Measurements from ENCODE around the gene TMEM214. TPM values are rescaled to one million over a fixed set of nuclear protein-coding genes. Genes with fewer than 3 reads are reported as not detected.

Gene TMEM214
- total and polyA plus RNA-seq, 2 of the 8 experiments (the other 6 are each of a cell fraction or from before 2014, with no cell fraction given), result 49.7 to 71.0 TPM

GRCh38 chr2:27085673-27086089 lies 52.9 kb downstream of the TMEM214 start:
- Histone ChIP-seq H3K23ac (ENCODE audit: insufficient read length) (no peak overlapping the region), H3K14ac (ENCODE audit: insufficient read length) (no peak overlapping the region), H3K27ac (ENCODE audit: low read depth, low read length) (no peak overlapping the region), H4K8ac (ENCODE audit: extremely low read depth, insufficient read depth, low read length) (peak overlapping the region; percentile 85), H2BK15ac (ENCODE audit: low read length) (no peak overlapping the region), H4K5ac (ENCODE audit: insufficient read length, low read depth, low read length) (no peak overlapping the region), H2AFZ (ENCODE audit: low read length) (peak overlapping the region; percentile 25; the same call in 1 of the 2 replicates), H3K79me1 (ENCODE audit: low read depth, low read length) (no peaks in the 10 kb centered on the region), H3K4me2 (ENCODE audit: insufficient read depth in 1 of 2, low read depth in 2 of 2, low read length in 2 of 2) (peak overlapping the region; percentile 70 to 84), H3K36me3 (ENCODE audit: control insufficient read depth in 2 of 4, insufficient read depth in 4 of 4, low read length in 3 of 4) (no peaks in the 10 kb centered on the region), H3K4ac (replicated peaks; ENCODE audit: insufficient read length, low read depth, low read length) (no peak overlapping the region), H4K20me1 (replicated peaks in 1 of 2; ENCODE audit: control insufficient read depth in 1 of 2, insufficient read depth in 2 of 2, low read length in 2 of 2) (peaks cover 0 to 1% of the 10 kb centered on the region in 2 experiments), H2BK120ac (replicated peaks; ENCODE audit: low read depth, low read length) (no peak overlapping the region), H3K4me3 (ENCODE audit: extremely low read depth in 1 of 4, insufficient read depth in 2 of 4, low read depth in 3 of 4, low read length in 4 of 4) (peak overlapping the region; percentile 44 to 75 (median 57)), H3K56ac (replicated peaks; ENCODE audit: insufficient read length, low read depth, low read length) (peak overlapping the region; percentile 32), H3K27me3 (replicated peaks in 1 of 4; ENCODE audit: control insufficient read depth in 3 of 4, extremely low read depth in 1 of 4, insufficient read depth in 3 of 4, low read length in 3 of 4) (peaks cover 0 to 9% (median 4%) of the 10 kb centered on the region in 4 experiments; a peak in 2 of 7 replicates), H2BK12ac (ENCODE audit: low read depth, low read length) (no peak overlapping the region), H2BK5ac (ENCODE audit: low read depth, low read length) (no peak overlapping the region), H2BK20ac (ENCODE audit: low read length) (0 out of 2 replicates have a peak overlapping the region, but pooled peaks have one; percentile 72), H3K4me1 (replicated peaks in 1 of 4; ENCODE audit: control insufficient read depth in 3 of 4, insufficient read depth in 4 of 4, low read length in 3 of 4) (peaks cover 4 to 26% (median 8%) of the 10 kb centered on the region in 4 experiments; a peak in 6 of 7 replicates), H2AK5ac (ENCODE audit: low read depth, low read length) (no peak overlapping the region), H3K18ac (ENCODE audit: extremely low read depth, low read length) (peak overlapping the region; percentile 87), H3K79me2 (ENCODE audit: control insufficient read depth in 1 of 2, insufficient read depth in 2 of 2, low read length in 2 of 2) (no peaks in the 10 kb centered on the region), H3K23me2 (ENCODE audit: low read depth, low read length) (peaks cover 13% of the 10 kb centered on the region; the same call in 1 of the 2 replicates), H3K9ac (replicated peaks in 1 of 4; ENCODE audit: extremely low read depth in 1 of 4, low read depth in 3 of 4, low read length in 3 of 4) (peak overlapping the region in 3 of 4 experiments; percentile 20 to 50 (median 38); a peak in 5 of 7 replicates), H3K9me3 (ENCODE audit: insufficient read depth in 2 of 2, low read depth in 1 of 2, low read length in 1 of 2) (no peaks in the 10 kb centered on the region), H4K91ac (replicated peaks; ENCODE audit: insufficient read length, low read length) (peak overlapping the region; percentile 29)
- ChIA-PET CTCF (ENCODE audit: partially characterized antibody) (interaction anchor here (0.8 to 16.5 kb wide), 10 partner anchors 9 to 206 kb away, joined by 3 to 160 read pairs (median 4); partner anchors contain the start of genes AGBL5 and PREB), POLR2A (ENCODE audit: partially characterized antibody) (interaction anchor here (0.6 to 5.9 kb wide), 5 partner anchors 13 to 126 kb away, joined by 3 to 63 read pairs (median 19); partner anchors contain the start of genes AGBL5, ATRAID, OST4 and SLC5A6)
- FAIRE-seq, result no peak
- peak in 1 of 2 experiments; percentile 67 for DNase-seq (ENCODE audit: low read depth in 1 of 2, low spot score in 2 of 2)
- WGBS, 2 experiments (ENCODE audit: extremely low coverage in 1 of 2, insufficient coverage in 1 of 2, insufficient read length in 1 of 2, insufficient replicate concordance in 2 of 2, low coverage in 1 of 2, low lambda C conversion rate in 2 of 2, missing lambda C conversion rate in 1 of 2), result 3% methylated on average over 38 of the region's 38 CpGs; no CpG with 5 or more reads in 1 of the 2 experiments
- no peak for TF ChIP-seq CHD2 (IDR thresholded peaks at IDR 0.05; ENCODE audit: low read length)
- TF ChIP-seq FOSL1 (IDR thresholded peaks at IDR 0.05; ENCODE audit: insufficient read depth, low read depth, low read length), result no peak
- 0 out of 2 replicates have a peak, but pooled peaks have one; percentile 1 for TF ChIP-seq TAF1 (IDR thresholded peaks at IDR 0.05; ENCODE audit: low read depth, low read length)
- TF ChIP-seq TAF7 (optimal IDR thresholded peaks at IDR 0.05; ENCODE audit: borderline replicate concordance, low read depth, low read length), result no peak
- no peak for TF ChIP-seq ATF2 (IDR thresholded peaks at IDR 0.05; ENCODE audit: low read length)
- no peak for TF ChIP-seq SRF (IDR thresholded peaks at IDR 0.05; ENCODE audit: low read depth, low read length)
- no peak for TF ChIP-seq EP300 (IDR thresholded peaks at IDR 0.05; ENCODE audit: borderline replicate concordance in 1 of 2, low read depth in 2 of 2, low read length in 2 of 2)
- peak; percentile 59 for TF ChIP-seq ASH2L (IDR thresholded peaks at IDR 0.05; ENCODE audit: low read length)
- no peak for TF ChIP-seq USF2 (IDR thresholded peaks at IDR 0.05; ENCODE audit: low read length)
- TF ChIP-seq TEAD4 (IDR thresholded peaks at IDR 0.05; ENCODE audit: low read depth, low read length), result no peak

Measured in H1 (cell line).